Measurements from ENCODE around the gene SIK2. TPM values are rescaled to one million over a fixed set of nuclear protein-coding genes. Genes with fewer than 3 reads are reported as not detected.

SIK2 gene
- total RNA-seq, 4 donors from 2014 or later: 6.6 to 19.1 (median 16.2) TPM

- in situ Hi-C loops (cut with MboI; ENCODE audit: low pct_ligation_motif_present in 1 of 4, low pct_unique_long_range_greater_than_20kb in 1 of 4, low sequenced_read_pairs in 3 of 4): no loop called here
- Histone ChIP-seq H3K4me3 (no peak overlapping the region), H3K4me1 (peaks cover 31 to 77% (median 42%) of the 10 kb centered on the region in 4 donors), H3K27ac (peak overlapping the region; percentile 85 to 93 (median 89)), H3K9me3 (no peaks in the 10 kb centered on the region), H3K27me3 (no peaks in the 10 kb centered on the region), H3K36me3 (no peaks in the 10 kb centered on the region)
- TF ChIP-seq EP300 (IDR thresholded peaks at IDR 0.05; ENCODE audit: low read depth): no peak
- no peak for TF ChIP-seq POLR2AphosphoS5 (IDR thresholded peaks at IDR 0.05)
- no peak for TF ChIP-seq POLR2A (IDR thresholded peaks at IDR 0.05)
- TF ChIP-seq, protein P1, sequence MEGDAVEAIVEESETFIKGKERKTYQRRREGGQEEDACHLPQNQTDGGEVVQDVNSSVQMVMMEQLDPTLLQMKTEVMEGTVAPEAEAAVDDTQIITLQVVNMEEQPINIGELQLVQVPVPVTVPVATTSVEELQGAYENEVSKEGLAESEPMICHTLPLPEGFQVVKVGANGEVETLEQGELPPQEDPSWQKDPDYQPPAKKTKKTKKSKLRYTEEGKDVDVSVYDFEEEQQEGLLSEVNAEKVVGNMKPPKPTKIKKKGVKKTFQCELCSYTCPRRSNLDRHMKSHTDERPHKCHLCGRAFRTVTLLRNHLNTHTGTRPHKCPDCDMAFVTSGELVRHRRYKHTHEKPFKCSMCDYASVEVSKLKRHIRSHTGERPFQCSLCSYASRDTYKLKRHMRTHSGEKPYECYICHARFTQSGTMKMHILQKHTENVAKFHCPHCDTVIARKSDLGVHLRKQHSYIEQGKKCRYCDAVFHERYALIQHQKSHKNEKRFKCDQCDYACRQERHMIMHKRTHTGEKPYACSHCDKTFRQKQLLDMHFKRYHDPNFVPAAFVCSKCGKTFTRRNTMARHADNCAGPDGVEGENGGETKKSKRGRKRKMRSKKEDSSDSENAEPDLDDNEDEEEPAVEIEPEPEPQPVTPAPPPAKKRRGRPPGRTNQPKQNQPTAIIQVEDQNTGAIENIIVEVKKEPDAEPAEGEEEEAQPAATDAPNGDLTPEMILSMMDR (IDR thresholded peaks at IDR 0.05): no peak
- DNase-seq: no peak
- intact Hi-C loops (cut with DNase I; ENCODE audit: low total_unique reads): no loop called here
- 17 to 65% methylated on average over 1 to 6 of the region's 6 CpGs for WGBS, 2 donors (ENCODE audit: low coverage in 1 of 2)
Measured at GRCh38 chr11:111734954-111735261, 132.7 kb downstream of the SIK2 start.

DNA sequence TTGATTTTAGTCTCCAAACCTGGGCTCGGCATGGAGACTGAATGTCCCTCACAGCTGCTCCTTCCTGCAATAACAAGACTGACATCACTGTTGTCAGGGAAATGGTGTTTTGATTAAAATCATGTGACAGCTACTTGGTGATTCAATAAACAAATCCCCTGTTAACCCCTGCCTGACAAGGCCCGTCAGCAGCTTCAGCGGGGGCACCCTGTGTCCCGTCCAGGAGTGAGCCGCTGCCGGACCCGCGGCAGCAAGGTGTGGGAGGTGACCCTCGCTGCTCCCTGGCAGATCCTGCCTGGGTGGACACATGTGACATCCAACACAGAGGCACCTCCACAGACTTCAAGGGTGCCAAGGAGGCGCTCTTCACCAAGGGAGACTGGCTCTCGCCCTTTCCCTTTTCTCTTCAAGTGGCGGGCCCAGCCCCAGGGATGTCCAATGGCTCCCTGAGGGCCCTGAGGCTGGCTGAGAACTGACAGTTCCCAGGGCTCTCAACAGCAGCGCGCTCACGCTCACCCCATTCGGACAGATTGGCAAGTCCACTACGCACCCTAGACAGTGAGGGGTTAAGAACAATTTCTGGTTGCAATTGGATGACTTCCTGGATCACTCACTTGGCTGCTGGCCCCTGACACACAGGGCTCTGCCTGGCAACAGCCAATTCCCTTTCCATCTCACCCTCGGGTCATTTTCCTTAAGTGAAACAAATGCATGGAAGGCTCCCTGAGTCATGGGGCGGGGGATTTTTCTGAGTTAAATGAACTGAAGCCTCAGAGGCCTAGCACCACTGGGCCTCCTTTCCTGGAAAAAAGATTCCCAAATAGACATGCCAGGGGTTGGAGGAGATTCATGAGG lies 133.2 kb downstream of the SIK2 start:
- in situ Hi-C loops (cut with MboI; ENCODE audit: low pct_ligation_motif_present in 1 of 4, low pct_unique_long_range_greater_than_20kb in 1 of 4, low sequenced_read_pairs in 3 of 4): no loop called here
- peak; percentile 63 for DNase-seq
- peak overlapping the region in 2 of 4 donors; percentile 21 to 34 for H3K4me3 ChIP-seq
- intact Hi-C loops (cut with DNase I; ENCODE audit: low total_unique reads): no loop called here
- H3K27me3 ChIP-seq: no peaks in the 10 kb centered on the region
- peaks cover 31 to 73% (median 42%) of the 10 kb centered on the region in 4 donors for H3K4me1 ChIP-seq
- 44 to 63% methylated on average over 3 to 16 of the region's 19 CpGs for WGBS, 2 donors (ENCODE audit: low coverage in 1 of 2)
- TF ChIP-seq POLR2AphosphoS5 (IDR thresholded peaks at IDR 0.05): peak; percentile 41 to 77 (median 71)
- no peak for TF ChIP-seq EP300 (IDR thresholded peaks at IDR 0.05; ENCODE audit: low read depth)
- H3K27ac ChIP-seq: peak overlapping the region; percentile 85 to 93 (median 89)
- H3K9me3 ChIP-seq: no peaks in the 10 kb centered on the region
- peaks cover 0 to 2% (median 0%) of the 10 kb centered on the region in 4 donors for H3K36me3 ChIP-seq

DNA sequence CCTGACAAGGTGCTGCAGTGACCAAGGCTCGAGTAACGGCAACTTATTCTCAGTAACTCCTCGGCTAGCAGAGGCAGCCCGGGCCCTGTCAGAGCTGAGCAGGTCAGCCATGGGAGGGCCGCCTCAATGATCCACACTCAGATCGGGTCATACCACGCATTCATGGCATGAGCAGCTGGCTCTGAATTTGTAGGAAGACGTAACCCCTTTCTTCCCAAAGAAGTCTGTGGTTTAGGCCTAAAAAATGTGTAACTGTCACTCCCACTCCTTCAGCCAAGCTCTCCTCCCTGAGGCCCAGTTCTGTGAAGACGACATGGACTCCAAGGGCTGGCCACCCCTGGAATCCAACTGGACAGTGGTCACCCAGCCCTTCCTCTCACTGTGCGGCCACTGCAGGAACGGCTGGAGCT lies 133.9 kb downstream of the SIK2 start:
- no peak overlapping the region for H3K4me3 ChIP-seq

GRCh38 chr11:111736621-111737443 lies 134.6 kb downstream of the SIK2 start:
- 79 to 83% methylated on average over 6 to 15 of the region's 15 CpGs for WGBS, 2 donors (ENCODE audit: low coverage in 1 of 2)
- H3K4me1 ChIP-seq: peaks cover 31 to 60% (median 40%) of the 10 kb centered on the region in 4 donors
- no peaks in the 10 kb centered on the region for H3K9me3 ChIP-seq
- H3K36me3 ChIP-seq: peaks cover 0 to 14% (median 3%) of the 10 kb centered on the region in 4 donors
- intact Hi-C loops (cut with DNase I; ENCODE audit: low total_unique reads) (no loop called here), in situ Hi-C loops (cut with MboI; ENCODE audit: low pct_ligation_motif_present in 1 of 4, low pct_unique_long_range_greater_than_20kb in 1 of 4, low sequenced_read_pairs in 3 of 4) (no loop called here)
- H3K27ac ChIP-seq: peak overlapping the region; percentile 85 to 93 (median 89)
- no peak for TF ChIP-seq POLR2A (IDR thresholded peaks at IDR 0.05)
- TF ChIP-seq, protein P1 (IDR thresholded peaks at IDR 0.05): no peak
- no peak for TF ChIP-seq POLR2AphosphoS5 (IDR thresholded peaks at IDR 0.05)
- no peak for TF ChIP-seq EP300 (IDR thresholded peaks at IDR 0.05; ENCODE audit: low read depth)
- no peak overlapping the region for H3K4me3 ChIP-seq
- DNase-seq: no peak
- no peaks in the 10 kb centered on the region for H3K27me3 ChIP-seq

More for the DNA sequence above, 133.9 kb downstream of the SIK2 start:
- H3K9me3 ChIP-seq: no peaks in the 10 kb centered on the region
- TF ChIP-seq, protein P1 (IDR thresholded peaks at IDR 0.05): no peak
- TF ChIP-seq POLR2A (IDR thresholded peaks at IDR 0.05) (no peak), POLR2AphosphoS5 (IDR thresholded peaks at IDR 0.05) (no peak), EP300 (IDR thresholded peaks at IDR 0.05; ENCODE audit: low read depth) (no peak)
- intact Hi-C loops (cut with DNase I; ENCODE audit: low total_unique reads): no loop called here
- peaks cover 0 to 7% (median 2%) of the 10 kb centered on the region in 4 donors for H3K36me3 ChIP-seq
- 76% methylated on average over 11 of the region's 11 CpGs; no CpG with 5 or more reads in 1 of the 2 donors for WGBS, 2 donors (ENCODE audit: low coverage in 1 of 2)
- peaks cover 31 to 66% (median 41%) of the 10 kb centered on the region in 4 donors for H3K4me1 ChIP-seq
- in situ Hi-C loops (cut with MboI; ENCODE audit: low pct_ligation_motif_present in 1 of 4, low pct_unique_long_range_greater_than_20kb in 1 of 4, low sequenced_read_pairs in 3 of 4): no loop called here
- no peak for DNase-seq
- peak overlapping the region; percentile 85 to 93 (median 89) for H3K27ac ChIP-seq
- no peaks in the 10 kb centered on the region for H3K27me3 ChIP-seq
